Stimulated activated CD4-positive, alpha-beta T cell treated with anti-CD3 and anti-CD28 coated beads, TNF-alpha, amount 100 ng/mL, for 1 hour (primary cell): ENCODE measurements around the gene DMKN.
"Not testable (repeated sequence)": the region's sequence is repeated elsewhere in the genome, so short reads cannot be mapped to it uniquely, and the experiment has no call there.

Experiments
- DNase-seq, 3 donors: peaks; one replicate each; pipeline ENCODE4 v3.0.0-alpha.2; 2020; ENCODE audit warnings: low read depth in 3 of 3, low spot score in 1 of 3

The DMKN gene

GRCh38 chr19:35498220-35498619, 15.2 kb downstream of the DMKN start:
- no peak for DNase-seq

- DNase-seq, result no peak
These were observed 16.0 kb downstream of the DMKN start for GRCh38 chr19:35497406-35497805.

- DNase-seq, result peak; percentile 21 to 67 (median 53)
These were observed 18.1 kb downstream of the DMKN start for GRCh38 chr19:35495107-35496064.

- DNase-seq, result no peak
These were observed 19.5 kb downstream of the DMKN start for GRCh38 chr19:35493971-35494370.

GRCh38 chr19:35491836-35492360, 21.6 kb downstream of the DMKN start:
- DNase-seq, result no peak

GRCh38 chr19:35490364-35490763, 23.1 kb downstream of the DMKN start, which contains the start of gene KRTDAP:
TSS of gene KRTDAP (minus strand) at chr19:35490464. CDS start at chr19:35490442, 22 bp downstream.
- no peak for DNase-seq

- no peak for DNase-seq
These were observed 24.8 kb downstream of the DMKN start for GRCh38 chr19:35488677-35489076.

- no peak for DNase-seq
These were observed 25.7 kb downstream of the DMKN start for GRCh38 chr19:35487656-35488182.

GRCh38 chr19:35486268-35486708, 27.2 kb downstream of the DMKN start:
- no peak for DNase-seq

GRCh38 chr19:35484252-35485036, 29.0 kb downstream of the DMKN start:
- no peak for DNase-seq

- DNase-seq, result no peak
These were observed 30.4 kb downstream of the DMKN start for GRCh38 chr19:35483089-35483488.

- no peak for DNase-seq
These were observed 34.4 kb downstream of the DMKN start for GRCh38 chr19:35478794-35479677.

- no peak for DNase-seq
These were observed 37.3 kb downstream of the DMKN start for GRCh38 chr19:35476149-35476548.

- not testable (repeated sequence) for DNase-seq
These were observed 38.9 kb downstream of the DMKN start for GRCh38 chr19:35474594-35474993.

GRCh38 chr19:35474104-35474503, 39.3 kb downstream of the DMKN start:
- no peak for DNase-seq

- DNase-seq, result no peak
These were observed 41.5 kb downstream of the DMKN start for GRCh38 chr19:35471946-35472345.

GRCh38 chr19:35471075-35471474, 42.4 kb downstream of the DMKN start:
- DNase-seq, result not testable (repeated sequence)

GRCh38 chr19:35470128-35470527, 43.3 kb downstream of the DMKN start:
- no peak for DNase-seq

GRCh38 chr19:35468637-35469036, 44.8 kb downstream of the DMKN start:
- peak; percentile 23 to 31 (median 27) for DNase-seq

GRCh38 chr19:35466259-35466658, 47.2 kb downstream of the DMKN start:
- no peak for DNase-seq
